Measurements from ENCODE around the gene LHFPL3.

Gene LHFPL3

GRCh38 chr7:104900525-104901239 lies 572.3 kb downstream of the LHFPL3 start:
- no peak overlapping the region for H3K4me3 ChIP-seq (replicated peaks; ENCODE audit: insufficient read depth, low read length)
- no peak for DNase-seq (ENCODE audit: low read depth in 1 of 2, low spot score in 1 of 2)
- peaks cover 3% of the 10 kb centered on the region for H3K27me3 ChIP-seq (ENCODE audit: insufficient read depth, poor library complexity, severe bottlenecking)
- TF ChIP-seq, protein P1, sequence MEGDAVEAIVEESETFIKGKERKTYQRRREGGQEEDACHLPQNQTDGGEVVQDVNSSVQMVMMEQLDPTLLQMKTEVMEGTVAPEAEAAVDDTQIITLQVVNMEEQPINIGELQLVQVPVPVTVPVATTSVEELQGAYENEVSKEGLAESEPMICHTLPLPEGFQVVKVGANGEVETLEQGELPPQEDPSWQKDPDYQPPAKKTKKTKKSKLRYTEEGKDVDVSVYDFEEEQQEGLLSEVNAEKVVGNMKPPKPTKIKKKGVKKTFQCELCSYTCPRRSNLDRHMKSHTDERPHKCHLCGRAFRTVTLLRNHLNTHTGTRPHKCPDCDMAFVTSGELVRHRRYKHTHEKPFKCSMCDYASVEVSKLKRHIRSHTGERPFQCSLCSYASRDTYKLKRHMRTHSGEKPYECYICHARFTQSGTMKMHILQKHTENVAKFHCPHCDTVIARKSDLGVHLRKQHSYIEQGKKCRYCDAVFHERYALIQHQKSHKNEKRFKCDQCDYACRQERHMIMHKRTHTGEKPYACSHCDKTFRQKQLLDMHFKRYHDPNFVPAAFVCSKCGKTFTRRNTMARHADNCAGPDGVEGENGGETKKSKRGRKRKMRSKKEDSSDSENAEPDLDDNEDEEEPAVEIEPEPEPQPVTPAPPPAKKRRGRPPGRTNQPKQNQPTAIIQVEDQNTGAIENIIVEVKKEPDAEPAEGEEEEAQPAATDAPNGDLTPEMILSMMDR (IDR thresholded peaks at IDR 0.05; ENCODE audit: insufficient read depth, low read length) = no peak
- no peak for TF ChIP-seq GABPA (IDR thresholded peaks at IDR 0.05; ENCODE audit: low read depth)
- TF ChIP-seq SPI1 (IDR thresholded peaks at IDR 0.05; ENCODE audit: borderline replicate concordance, low read depth) = no peak
- TF ChIP-seq REST (IDR thresholded peaks at IDR 0.05; ENCODE audit: insufficient replicate concordance, low read depth) = no peak
- no peak for TF ChIP-seq POLR2AphosphoS5 (IDR thresholded peaks at IDR 0.05; ENCODE audit: low read depth)
- no peak overlapping the region for H3K27ac ChIP-seq (replicated peaks)

- Histone ChIP-seq H3K27me3 (ENCODE audit: insufficient read depth, poor library complexity, severe bottlenecking) (peaks cover 3% of the 10 kb centered on the region), H3K4me3 (replicated peaks; ENCODE audit: insufficient read depth, low read length) (no peak overlapping the region), H3K27ac (replicated peaks) (no peak overlapping the region)
- DNase-seq (ENCODE audit: low read depth in 1 of 2, low spot score in 1 of 2) = no peak
- no peak for TF ChIP-seq GABPA (IDR thresholded peaks at IDR 0.05; ENCODE audit: low read depth)
- TF ChIP-seq REST (IDR thresholded peaks at IDR 0.05; ENCODE audit: insufficient replicate concordance, low read depth) = no peak
- TF ChIP-seq POLR2AphosphoS5 (IDR thresholded peaks at IDR 0.05; ENCODE audit: low read depth) = no peak
- TF ChIP-seq, protein P1 (IDR thresholded peaks at IDR 0.05; ENCODE audit: insufficient read depth, low read length) = no peak
- no peak for TF ChIP-seq SPI1 (IDR thresholded peaks at IDR 0.05; ENCODE audit: borderline replicate concordance, low read depth)
These were observed 572.8 kb downstream of the LHFPL3 start for GRCh38 chr7:104901240-104901619.

- DNase-seq (ENCODE audit: low read depth in 1 of 2, low spot score in 1 of 2) = no peak
- H3K27me3 ChIP-seq (ENCODE audit: insufficient read depth, poor library complexity, severe bottlenecking) = peaks cover 3% of the 10 kb centered on the region
- TF ChIP-seq GABPA (IDR thresholded peaks at IDR 0.05; ENCODE audit: low read depth) (no peak), REST (IDR thresholded peaks at IDR 0.05; ENCODE audit: insufficient replicate concordance, low read depth) (no peak), SPI1 (IDR thresholded peaks at IDR 0.05; ENCODE audit: borderline replicate concordance, low read depth) (no peak), POLR2AphosphoS5 (IDR thresholded peaks at IDR 0.05; ENCODE audit: low read depth) (no peak)
- TF ChIP-seq, protein P1 (IDR thresholded peaks at IDR 0.05; ENCODE audit: insufficient read depth, low read length) = no peak
- H3K27ac ChIP-seq (replicated peaks) = no peak overlapping the region
- no peak overlapping the region for H3K4me3 ChIP-seq (replicated peaks; ENCODE audit: insufficient read depth, low read length)
These were observed 573.8 kb downstream of the LHFPL3 start for GRCh38 chr7:104902183-104902582.
